ENCODE measurements around the gene TMEM145.
A peak's percentile ranks its signal among the peaks of the same experiment; 100 is the strongest.

The TMEM145 gene

DNA sequence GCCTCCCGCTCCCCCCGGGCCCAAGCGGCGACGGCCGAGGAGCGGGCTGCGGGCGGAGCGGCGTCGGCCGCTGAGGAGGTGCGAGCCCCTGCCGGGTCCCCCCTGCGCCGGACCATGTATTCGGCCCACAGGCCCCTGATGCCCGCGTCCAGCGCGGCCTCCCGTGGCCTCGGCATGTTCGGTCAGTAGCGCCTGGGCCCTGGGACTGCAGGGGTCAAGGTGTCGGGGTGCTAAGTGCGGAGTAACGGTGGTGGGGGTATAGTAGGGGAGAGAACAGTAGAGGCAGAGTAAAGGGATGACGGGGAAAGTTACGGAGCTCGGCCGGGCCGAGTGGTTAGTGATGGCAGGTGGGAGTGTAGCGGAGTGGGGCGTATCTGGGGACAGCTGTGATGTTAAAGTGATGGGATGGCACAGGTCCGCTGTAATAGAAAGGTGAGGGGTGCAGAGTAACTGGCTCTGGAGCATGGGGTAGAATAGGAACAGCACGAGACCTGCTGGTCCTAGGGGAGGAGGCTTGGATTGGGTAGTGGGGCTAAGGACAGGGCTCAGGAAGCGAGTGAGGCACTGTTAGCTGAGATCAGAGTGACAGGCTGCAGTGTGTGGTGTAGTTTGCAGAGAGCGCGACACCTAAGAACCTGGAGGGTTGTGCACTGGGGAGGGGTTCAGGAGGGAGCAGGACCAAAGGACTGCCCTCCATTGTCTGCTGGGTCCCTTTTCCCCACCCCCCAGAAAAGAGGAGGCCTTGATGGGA is 28.3 kb upstream of the TMEM145 start:
- peak in 1 of 2 donors; percentile 74 for DNase-seq
- H3K4me1 ChIP-seq = peaks cover 0 to 58% (median 52%) of the 10 kb centered on the region in 4 donors
- intact Hi-C loops (cut with DNase I; ENCODE audit: low total_unique reads) = no loop called here

DNA sequence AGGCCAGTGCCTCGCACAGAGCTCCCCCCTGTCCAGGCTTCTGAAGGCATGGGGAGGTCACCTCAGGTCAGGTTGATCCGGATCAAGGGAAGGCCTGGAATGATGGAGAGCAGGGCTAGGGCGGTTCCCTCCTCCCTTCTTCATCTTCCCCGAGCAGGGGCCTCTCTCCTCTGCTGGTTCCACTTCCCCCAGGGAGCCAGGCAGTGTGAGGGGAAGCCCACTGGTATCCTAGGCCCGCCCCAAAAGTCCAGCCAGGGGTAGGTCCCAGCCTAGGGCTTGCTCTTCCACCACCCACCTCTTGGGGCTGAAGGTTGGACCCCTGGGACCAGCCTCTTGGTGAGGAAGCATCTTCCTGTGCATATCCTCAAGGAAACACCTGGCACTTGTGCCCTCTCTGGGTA is 27.6 kb upstream of the TMEM145 start:
- TF ChIP-seq CTCF (IDR thresholded peaks at IDR 0.05) = no peak
- intact Hi-C loops (cut with DNase I; ENCODE audit: low total_unique reads) = no loop called here
- H3K27me3 ChIP-seq = no peaks in the 10 kb centered on the region
- peak in 1 of 2 donors; percentile 67 for DNase-seq
- peak overlapping the region; percentile 70 to 75 for H3K4me3 ChIP-seq
- peaks cover 28 to 42% (median 39%) of the 10 kb centered on the region in 3 donors for H3K36me3 ChIP-seq
- H3K27ac ChIP-seq = peak overlapping the region; percentile 86 to 93
- H3K4me1 ChIP-seq = peaks cover 0 to 55% (median 52%) of the 10 kb centered on the region in 4 donors
- H3K9me3 ChIP-seq = no peaks in the 10 kb centered on the region

More for the DNA sequence above, 28.3 kb upstream of the TMEM145 start:
- H3K27me3 ChIP-seq = no peaks in the 10 kb centered on the region
- peak overlapping the region; percentile 70 to 75 for H3K4me3 ChIP-seq
- H3K9me3 ChIP-seq = no peaks in the 10 kb centered on the region
- H3K36me3 ChIP-seq = peaks cover 20 to 34% (median 31%) of the 10 kb centered on the region in 3 donors
- TF ChIP-seq CTCF (IDR thresholded peaks at IDR 0.05) = no peak
- H3K27ac ChIP-seq = peak overlapping the region; percentile 86 to 93

DNA sequence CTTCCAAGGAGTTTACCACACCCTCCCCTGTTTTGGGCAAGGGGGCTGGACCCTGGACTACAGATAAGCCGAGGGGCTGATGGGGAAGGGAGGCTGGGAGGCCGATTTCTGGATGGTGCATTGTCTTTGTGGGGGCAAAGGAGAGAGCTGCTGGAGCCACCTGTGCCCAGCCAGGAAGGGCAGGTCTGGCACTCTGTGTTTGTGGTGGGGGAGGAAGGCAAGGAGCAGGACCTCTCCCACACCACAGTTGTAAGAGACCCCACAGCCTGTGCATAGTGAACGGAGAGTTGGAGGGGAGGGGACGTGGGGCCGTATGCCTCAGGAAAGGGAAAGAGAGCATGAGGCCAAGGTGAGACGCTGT is 27.1 kb upstream of the TMEM145 start:
- Histone ChIP-seq H3K4me1 (peaks cover 0 to 51% (median 51%) of the 10 kb centered on the region in 4 donors), H3K36me3 (peaks cover 31 to 46% (median 43%) of the 10 kb centered on the region in 3 donors), H3K4me3 (peak overlapping the region; percentile 8 to 75), H3K27ac (peak overlapping the region; percentile 86 to 93), H3K27me3 (no peaks in the 10 kb centered on the region), H3K9me3 (no peaks in the 10 kb centered on the region)
- intact Hi-C loops (cut with DNase I; ENCODE audit: low total_unique reads) = no loop called here
- DNase-seq = no peak
- TF ChIP-seq CTCF (IDR thresholded peaks at IDR 0.05) = no peak

DNA sequence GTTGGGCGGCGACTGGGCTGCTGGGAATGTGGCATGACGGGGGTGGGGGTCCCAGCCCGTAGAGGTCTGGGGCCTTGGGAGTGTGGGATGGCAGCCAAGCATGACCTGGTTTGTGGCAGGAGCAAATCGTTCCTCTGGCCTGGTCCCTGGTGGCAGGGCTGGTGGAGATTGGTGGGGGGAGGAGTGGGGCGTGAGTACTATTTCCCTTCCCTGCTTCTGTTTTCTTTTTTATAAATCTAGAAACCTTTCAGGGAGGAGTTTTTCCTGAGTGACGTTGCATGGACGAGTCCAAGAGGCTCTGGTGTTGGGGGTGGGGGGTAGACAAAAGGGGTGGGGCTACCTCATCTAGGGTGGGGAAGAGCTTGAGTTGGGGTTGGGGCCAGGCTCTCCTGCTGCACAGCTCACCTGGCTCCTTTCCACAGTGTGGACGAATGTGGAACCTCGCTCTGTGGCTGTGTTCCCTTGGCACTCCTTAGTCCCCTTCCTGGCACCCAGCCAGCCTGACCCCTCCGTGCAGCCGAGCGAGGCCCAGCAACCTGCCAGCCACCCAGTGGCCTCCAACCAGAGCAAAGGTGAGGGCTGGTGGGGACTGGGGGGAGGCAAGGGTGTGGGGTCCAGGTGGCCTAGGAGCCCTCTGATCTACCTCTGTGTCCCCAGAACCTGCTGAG is 26.6 kb upstream of the TMEM145 start:
- H3K27me3 ChIP-seq = no peaks in the 10 kb centered on the region

More for the DNA sequence above, 26.6 kb upstream of the TMEM145 start:
- Histone ChIP-seq H3K4me3 (peak overlapping the region; percentile 8 to 75), H3K9me3 (no peaks in the 10 kb centered on the region), H3K36me3 (peaks cover 34 to 52% (median 49%) of the 10 kb centered on the region in 3 donors), H3K4me1 (peaks cover 0 to 46% (median 46%) of the 10 kb centered on the region in 4 donors), H3K27ac (peak overlapping the region; percentile 86 to 93)
- no peak for TF ChIP-seq CTCF (IDR thresholded peaks at IDR 0.05)
- intact Hi-C loops (cut with DNase I; ENCODE audit: low total_unique reads) = no loop called here
- DNase-seq = peak in 1 of 2 donors; percentile 86

Data from tibial artery (tissue), 4 donors.